ENCODE data around the gene PLXNA4.

- TF ChIP-seq, protein P1, sequence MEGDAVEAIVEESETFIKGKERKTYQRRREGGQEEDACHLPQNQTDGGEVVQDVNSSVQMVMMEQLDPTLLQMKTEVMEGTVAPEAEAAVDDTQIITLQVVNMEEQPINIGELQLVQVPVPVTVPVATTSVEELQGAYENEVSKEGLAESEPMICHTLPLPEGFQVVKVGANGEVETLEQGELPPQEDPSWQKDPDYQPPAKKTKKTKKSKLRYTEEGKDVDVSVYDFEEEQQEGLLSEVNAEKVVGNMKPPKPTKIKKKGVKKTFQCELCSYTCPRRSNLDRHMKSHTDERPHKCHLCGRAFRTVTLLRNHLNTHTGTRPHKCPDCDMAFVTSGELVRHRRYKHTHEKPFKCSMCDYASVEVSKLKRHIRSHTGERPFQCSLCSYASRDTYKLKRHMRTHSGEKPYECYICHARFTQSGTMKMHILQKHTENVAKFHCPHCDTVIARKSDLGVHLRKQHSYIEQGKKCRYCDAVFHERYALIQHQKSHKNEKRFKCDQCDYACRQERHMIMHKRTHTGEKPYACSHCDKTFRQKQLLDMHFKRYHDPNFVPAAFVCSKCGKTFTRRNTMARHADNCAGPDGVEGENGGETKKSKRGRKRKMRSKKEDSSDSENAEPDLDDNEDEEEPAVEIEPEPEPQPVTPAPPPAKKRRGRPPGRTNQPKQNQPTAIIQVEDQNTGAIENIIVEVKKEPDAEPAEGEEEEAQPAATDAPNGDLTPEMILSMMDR (IDR thresholded peaks at IDR 0.05; ENCODE audit: insufficient read depth, low read length, poor library complexity, severe bottlenecking) = no peak
- no peak for TF ChIP-seq EZH2phosphoT487 (conservative IDR thresholded peaks at IDR 0.05; ENCODE audit: low read length)
Measured at GRCh38 chr7:132290021-132290420, 286.2 kb downstream of the PLXNA4 start.
